Testis (tissue), 2 donors: ENCODE measurements around the gene DCHS2.

Experiments used
- POLR2A ChIP-seq: fragments of 450-650 bp; IDR thresholded peaks from one replicate; pipeline ENCODE4 v1.6.1; 2017; ENCODE audit warnings: antibody characterized with exemption, mild to moderate bottlenecking, moderate library complexity
- TF ChIP-seq, protein P1 (sequence below), 3 experiments: fragments of 450-650 bp in 2 of 3; fragments of 200-600 bp in 1 of 3; sonication (generic) in 1 of 3; IDR thresholded peaks; one replicate each; pipeline ENCODE4 v1.5.1; 2016 to 2019; ENCODE audit warnings: antibody characterized with exemption in 3 of 3, mild to moderate bottlenecking in 2 of 3, moderate library complexity in 1 of 3

DNA sequence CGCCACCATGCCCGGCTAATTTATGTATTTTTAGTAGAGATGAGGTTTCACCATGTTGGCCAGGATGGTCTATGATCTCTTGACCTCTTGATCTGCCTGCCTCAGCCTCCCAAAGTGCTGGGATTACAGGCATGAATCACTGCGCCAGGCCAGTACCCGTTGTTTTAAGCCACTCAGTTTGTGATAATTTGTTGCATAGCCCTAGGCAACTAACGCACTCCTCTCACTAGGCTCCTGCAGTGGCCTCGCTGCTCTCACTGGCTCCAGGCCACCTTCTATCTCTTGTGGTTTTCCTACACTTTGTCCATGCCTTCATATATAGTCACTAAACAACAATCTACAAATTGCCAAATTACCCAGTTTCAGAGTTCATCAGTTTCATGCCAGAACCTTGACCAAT is 58.1 kb downstream of the DCHS2 start:
- TF ChIP-seq, protein P1, sequence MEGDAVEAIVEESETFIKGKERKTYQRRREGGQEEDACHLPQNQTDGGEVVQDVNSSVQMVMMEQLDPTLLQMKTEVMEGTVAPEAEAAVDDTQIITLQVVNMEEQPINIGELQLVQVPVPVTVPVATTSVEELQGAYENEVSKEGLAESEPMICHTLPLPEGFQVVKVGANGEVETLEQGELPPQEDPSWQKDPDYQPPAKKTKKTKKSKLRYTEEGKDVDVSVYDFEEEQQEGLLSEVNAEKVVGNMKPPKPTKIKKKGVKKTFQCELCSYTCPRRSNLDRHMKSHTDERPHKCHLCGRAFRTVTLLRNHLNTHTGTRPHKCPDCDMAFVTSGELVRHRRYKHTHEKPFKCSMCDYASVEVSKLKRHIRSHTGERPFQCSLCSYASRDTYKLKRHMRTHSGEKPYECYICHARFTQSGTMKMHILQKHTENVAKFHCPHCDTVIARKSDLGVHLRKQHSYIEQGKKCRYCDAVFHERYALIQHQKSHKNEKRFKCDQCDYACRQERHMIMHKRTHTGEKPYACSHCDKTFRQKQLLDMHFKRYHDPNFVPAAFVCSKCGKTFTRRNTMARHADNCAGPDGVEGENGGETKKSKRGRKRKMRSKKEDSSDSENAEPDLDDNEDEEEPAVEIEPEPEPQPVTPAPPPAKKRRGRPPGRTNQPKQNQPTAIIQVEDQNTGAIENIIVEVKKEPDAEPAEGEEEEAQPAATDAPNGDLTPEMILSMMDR (IDR thresholded peaks at IDR 0.05) = no peak
- TF ChIP-seq POLR2A = no peak
